Trophoblast cell (in vitro differentiated cells and primary cell): ENCODE data around the gene TMEM245. TPM values are rescaled to one million over a fixed set of nuclear protein-coding genes. Genes with fewer than 3 reads are reported as not detected.

Experiments
- DNase-seq, 2 donors: peaks; one replicate each; pipeline ENCODE4 v3.0.0-alpha.2; 2016
- H2AFZ ChIP-seq: 2 replicates; pipeline ENCODE4 v1.6.1; 2013; ENCODE audit warnings: low read length, moderate library complexity, mild to moderate bottlenecking; ENCODE audit not compliant: insufficient read depth, poor library complexity
- H2AK5ac ChIP-seq: 2 replicates; pipeline ENCODE4 v1.6.1; 2013; ENCODE audit warnings: mild to moderate bottlenecking, low read length
- H2BK120ac ChIP-seq: 2 replicates; pipeline ENCODE4 v1.6.1; 2013; ENCODE audit warnings: low read length, mild to moderate bottlenecking, moderate library complexity; ENCODE audit not compliant: insufficient read depth, poor library complexity
- H2BK12ac ChIP-seq: 2 replicates; pipeline ENCODE4 v1.6.1; 2013; ENCODE audit warnings: mild to moderate bottlenecking, low read length, moderate library complexity
- H2BK5ac ChIP-seq: 2 replicates; pipeline ENCODE4 v1.6.1; 2013; ENCODE audit warnings: low read length, low read depth, moderate library complexity, mild to moderate bottlenecking; ENCODE audit not compliant: poor library complexity
- H3K14ac ChIP-seq: 2 replicates; pipeline ENCODE4 v1.6.1; 2013; ENCODE audit warnings: mild to moderate bottlenecking, low read length
- H3K18ac ChIP-seq: 2 replicates; pipeline ENCODE4 v1.6.1; 2013; ENCODE audit warnings: mild to moderate bottlenecking, low read length
- H3K23ac ChIP-seq: 2 replicates; pipeline ENCODE4 v1.6.1; 2013; ENCODE audit warnings: low read length
- H3K27ac ChIP-seq: 2 replicates; pipeline ENCODE4 v1.5.1; 2013; ENCODE audit warnings: low read depth, mild to moderate bottlenecking, inconsistent platforms, low read length, moderate library complexity
- H3K27me3 ChIP-seq: 2 replicates; pipeline ENCODE4 v1.6.1; 2013; ENCODE audit warnings: inconsistent platforms, mild to moderate bottlenecking, low read length, moderate library complexity; ENCODE audit not compliant: insufficient read depth
- H3K36me3 ChIP-seq, 2 experiments: 1 replicate in 1 of 2; 2 replicates in 1 of 2; pipeline ENCODE4 v1.6.1; 2013; ENCODE audit warnings: low read length in 2 of 2, mild to moderate bottlenecking in 2 of 2, moderate library complexity in 1 of 2; ENCODE audit not compliant: insufficient read depth in 2 of 2, control insufficient read depth in 1 of 2
- H3K4ac ChIP-seq: 2 replicates; pipeline ENCODE4 v1.6.1; 2013; ENCODE audit warnings: low read depth, mild to moderate bottlenecking, low read length, moderate library complexity
- H3K4me1 ChIP-seq, 2 experiments: 1 replicate in 1 of 2; 2 replicates in 1 of 2; pipeline ENCODE4 v1.6.1; 2013; ENCODE audit warnings: low read length in 2 of 2, mild to moderate bottlenecking in 2 of 2, moderate library complexity in 1 of 2; ENCODE audit not compliant: insufficient read depth in 2 of 2, control insufficient read depth in 1 of 2
- H3K4me2 ChIP-seq: 2 replicates; pipeline ENCODE4 v1.6.1; 2013; ENCODE audit warnings: inconsistent platforms, mild to moderate bottlenecking, low read length, moderate library complexity
- H3K4me3 ChIP-seq: 2 replicates; pipeline ENCODE4 v1.5.1; 2013; ENCODE audit warnings: mild to moderate bottlenecking, low read depth, low read length, inconsistent platforms
- H3K79me1 ChIP-seq: one replicate; pipeline ENCODE4 v1.6.1; 2013; ENCODE audit warnings: low read length
- H3K79me2 ChIP-seq: 2 replicates; pipeline ENCODE4 v1.6.1; 2013; ENCODE audit warnings: low read length, mild to moderate bottlenecking; ENCODE audit not compliant: control insufficient read depth, insufficient read depth, poor library complexity
- H3K9ac ChIP-seq: 2 replicates; pipeline ENCODE4 v1.6.1; 2013; ENCODE audit warnings: mild to moderate bottlenecking, low read length
- H3K9me3 ChIP-seq: 2 replicates; pipeline ENCODE4 v1.6.1; 2013; ENCODE audit warnings: low read depth, mild to moderate bottlenecking, control low read depth, inconsistent platforms, low read length; ENCODE audit not compliant: insufficient read depth
- H4K12ac ChIP-seq: 2 replicates; pipeline ENCODE4 v1.6.1; 2013; ENCODE audit warnings: low read depth, mild to moderate bottlenecking, low read length, moderate library complexity
- H4K8ac ChIP-seq: 2 replicates; pipeline ENCODE4 v1.6.1; 2013; ENCODE audit warnings: low read depth, mild to moderate bottlenecking, low read length, moderate library complexity
- H4K91ac ChIP-seq: one replicate; pipeline ENCODE4 v1.6.1; 2013; ENCODE audit warnings: low read depth, mild to moderate bottlenecking, low read length, moderate library complexity
- WGBS: extraction: QIAGEN DNeasy Blood & Tissue Kit; methylation state at CpG from one replicate; pipeline ENCODE4 v1.1.7; 2013; ENCODE audit warnings: missing lambda C conversion rate; ENCODE audit not compliant: insufficient read length, insufficient coverage; ENCODE audit errors: extremely low coverage; 5-methylcytosine and 5-hydroxymethylcytosine counted together
- polyA plus RNA-seq: library from polyadenylated mRNA; stranded (reverse); fragments of 200-250 nt; gene quantifications from 2 replicates; pipeline ENCODE4 v1.2.3, GENCODE V29; 2013

Gene TMEM245
- polyA plus RNA-seq = 48.2 and 49.2 TPM in 2 replicates

DNA sequence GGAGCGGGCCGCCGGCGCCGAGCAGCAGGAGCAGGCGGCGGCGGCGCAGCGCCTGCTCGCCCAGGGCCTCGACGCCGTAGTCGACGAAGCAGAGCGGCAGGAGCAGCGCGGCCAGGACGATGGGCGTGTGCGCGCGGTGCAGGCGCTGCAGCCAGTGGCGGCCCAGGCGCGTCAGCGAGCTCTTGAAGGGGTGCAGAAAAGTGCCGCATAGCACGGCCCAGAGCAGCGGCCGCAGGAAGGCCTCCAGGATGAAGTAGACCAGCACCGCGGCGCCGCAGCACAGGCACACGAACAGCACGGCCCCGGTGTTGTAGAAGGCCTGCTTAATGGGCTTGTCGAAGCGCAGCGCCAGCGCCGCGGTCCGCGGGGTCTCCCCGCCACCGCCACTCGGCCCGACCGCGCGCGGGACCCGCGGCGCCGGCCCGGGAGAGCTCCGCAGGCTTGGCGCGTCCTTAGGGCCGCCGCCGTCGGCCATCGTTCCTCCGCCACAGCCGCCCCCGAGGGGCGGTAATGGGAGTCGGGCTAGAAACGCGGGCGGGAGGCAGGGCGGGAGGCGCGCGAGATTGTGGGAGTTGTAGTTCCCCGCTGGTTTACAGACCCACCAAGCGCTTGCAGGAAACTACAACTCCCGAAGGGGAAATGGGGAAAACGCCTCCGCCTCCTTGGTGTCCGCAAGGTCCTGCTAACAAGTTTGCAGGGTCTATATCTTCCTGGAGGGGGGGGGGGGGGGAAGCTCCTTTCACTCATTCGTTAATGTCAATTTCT is at the start of gene TMEM245:
Gene TMEM245, minus strand, starts transcription at position 509 of the 765 bp plus-strand sequence. Its CDS starts 34 bp downstream, at position 475.
- WGBS = no CpG with 5 or more reads among the region's 88 CpGs
- peak within 1 kb of the TSS; percentile 71 for H3K14ac ChIP-seq

DNA sequence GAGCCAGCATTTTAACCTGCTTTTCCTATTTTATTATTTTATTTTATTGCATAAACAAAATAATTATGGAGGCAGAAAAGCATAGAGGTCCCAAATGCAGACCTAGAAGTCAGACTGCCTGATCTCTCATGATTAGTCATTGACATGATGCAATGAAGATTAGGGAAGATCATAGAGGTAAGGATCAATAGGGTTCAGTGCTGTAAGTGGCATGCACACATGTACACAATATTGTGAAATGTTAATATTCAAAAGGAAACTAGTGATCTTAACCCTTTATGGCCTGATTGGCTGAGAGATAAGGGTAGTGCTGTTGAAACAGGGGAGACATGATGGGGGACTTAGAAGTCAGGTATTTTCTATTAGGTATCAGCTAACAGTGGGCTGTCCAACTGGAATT is 48.4 kb upstream of the TMEM245 start:
- Histone ChIP-seq H3K36me3 (no peaks in the 10 kb centered on the region), H4K91ac (no peak overlapping the region), H3K4me2 (no peak overlapping the region)

More for the DNA sequence above, at the start of gene TMEM245:
- H4K12ac ChIP-seq = peak within 1 kb of the TSS; percentile 49
- peak within 1 kb of the TSS; percentile 99 for H3K9ac ChIP-seq
- H3K23ac ChIP-seq = no peak within 1 kb of the TSS
- peaks cover 7% of the 10 kb centered on the region for H3K79me1 ChIP-seq
- peak within 1 kb of the TSS; percentile 31 for H3K4ac ChIP-seq
- peak; percentile 97 to 98 for DNase-seq
- no peaks in the 10 kb centered on the region for H3K9me3 ChIP-seq
- peak within 1 kb of the TSS; percentile 75 for H2AFZ ChIP-seq
- H4K91ac ChIP-seq = peak within 1 kb of the TSS; percentile 78
- no peaks in the 10 kb centered on the region for H3K36me3 ChIP-seq
- peaks cover 20% of the 10 kb centered on the region for H3K79me2 ChIP-seq
- H3K4me3 ChIP-seq = peak within 1 kb of the TSS; percentile 91
- peak within 1 kb of the TSS; percentile 50 for H3K18ac ChIP-seq
- H3K4me2 ChIP-seq = peak within 1 kb of the TSS; percentile 69
- no peak within 1 kb of the TSS for H2AK5ac ChIP-seq
- peak within 1 kb of the TSS; percentile 47 for H2BK5ac ChIP-seq
- peaks cover 3 to 12% of the 10 kb centered on the region in 2 experiments for H3K4me1 ChIP-seq
- H4K8ac ChIP-seq = peak within 1 kb of the TSS; percentile 80
- H3K27ac ChIP-seq = peak within 1 kb of the TSS; percentile 84
- no peak within 1 kb of the TSS for H2BK12ac ChIP-seq
- peak within 1 kb of the TSS; percentile 59 for H2BK120ac ChIP-seq
- no peaks in the 10 kb centered on the region for H3K27me3 ChIP-seq

GRCh38 chr9:109167716-109168115 is 48.0 kb upstream of the TMEM245 start:
- Histone ChIP-seq H3K79me2 (no peaks in the 10 kb centered on the region), H4K8ac (no peak overlapping the region), H3K18ac (no peak overlapping the region), H3K27me3 (peaks cover 26% of the 10 kb centered on the region), H3K79me1 (no peaks in the 10 kb centered on the region), H3K14ac (no peak overlapping the region), H3K23ac (no peak overlapping the region), H3K4ac (no peak overlapping the region), H2BK5ac (no peak overlapping the region), H2AFZ (no peak overlapping the region), H3K9me3 (peaks cover 2% of the 10 kb centered on the region), H4K12ac (no peak overlapping the region), H3K4me1 (no peaks in the 10 kb centered on the region), H4K91ac (no peak overlapping the region), H3K27ac (no peak overlapping the region), H3K4me3 (no peak overlapping the region), H3K4me2 (no peak overlapping the region), H2AK5ac (no peak overlapping the region), H2BK12ac (no peak overlapping the region), H3K36me3 (no peaks in the 10 kb centered on the region), H2BK120ac (no peak overlapping the region), H3K9ac (no peak overlapping the region)
- WGBS = no CpG with 5 or more reads among the region's 5 CpGs
- DNase-seq = no peak

More for the DNA sequence above, 48.4 kb upstream of the TMEM245 start:
- Histone ChIP-seq H3K79me2 (no peaks in the 10 kb centered on the region), H3K23ac (no peak overlapping the region), H2BK120ac (no peak overlapping the region), H3K18ac (no peak overlapping the region), H3K9me3 (peaks cover 2% of the 10 kb centered on the region), H3K27ac (no peak overlapping the region), H3K4me3 (no peak overlapping the region), H3K9ac (no peak overlapping the region), H4K8ac (no peak overlapping the region), H2AK5ac (no peak overlapping the region), H2AFZ (no peak overlapping the region), H3K79me1 (no peaks in the 10 kb centered on the region), H3K14ac (no peak overlapping the region), H2BK12ac (no peak overlapping the region), H4K12ac (no peak overlapping the region), H3K4ac (no peak overlapping the region), H3K27me3 (peaks cover 26% of the 10 kb centered on the region), H2BK5ac (no peak overlapping the region), H3K4me1 (no peaks in the 10 kb centered on the region)
- DNase-seq = no peak

DNA sequence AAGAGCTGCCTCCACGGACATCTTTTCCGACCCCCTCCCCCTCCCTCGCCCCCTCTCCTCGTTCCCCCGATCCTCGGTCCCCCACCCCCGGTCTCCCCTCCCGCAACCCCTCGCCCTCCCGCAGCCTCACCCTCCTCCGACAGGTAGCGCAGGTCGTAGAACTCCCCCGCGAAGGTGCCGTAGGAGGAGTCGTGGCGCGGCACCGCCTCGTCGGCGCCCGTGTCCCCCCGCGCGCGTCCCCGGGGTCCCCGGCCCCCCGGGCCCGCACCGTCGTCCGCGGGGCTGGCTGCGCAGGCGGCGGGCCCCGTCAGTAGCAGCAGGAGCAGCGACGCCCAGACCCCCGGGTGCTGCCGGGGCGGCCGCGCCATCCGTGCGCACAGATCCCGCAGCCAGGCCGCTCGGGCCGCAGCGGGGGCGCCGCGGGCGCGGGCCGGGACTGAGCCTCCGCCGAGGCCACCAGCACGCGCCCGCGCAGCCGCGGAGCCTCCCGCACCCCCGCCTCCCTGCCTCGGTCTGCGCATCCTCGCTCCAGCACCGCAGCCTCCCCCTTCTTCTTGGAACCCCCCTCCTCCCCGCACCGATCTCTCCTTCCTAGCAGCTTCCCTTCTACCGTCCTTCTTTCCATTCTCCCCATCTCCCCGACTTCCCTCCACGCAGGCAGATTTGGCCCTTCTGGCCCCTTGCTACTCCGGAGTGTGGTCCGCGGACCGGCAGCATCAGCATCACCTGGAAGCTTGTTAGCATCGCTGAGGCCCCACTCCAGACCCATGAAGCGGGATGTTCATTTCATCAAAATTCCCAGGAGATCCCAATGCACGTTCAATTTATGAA is 47.2 kb upstream of the TMEM245 start, which contains the start of gene FRRS1L:
Gene FRRS1L, minus strand, starts transcription at position 479 of the 831 bp plus-strand sequence. Its CDS starts 111 bp downstream, at position 368.
- no peak within 1 kb of the TSS for H2BK12ac ChIP-seq
- no peak within 1 kb of the TSS for H4K91ac ChIP-seq
- H3K4me3 ChIP-seq = peak within 1 kb of the TSS; percentile 60
- H3K79me1 ChIP-seq = no peaks in the 10 kb centered on the region
- H2AFZ ChIP-seq = no peak within 1 kb of the TSS
- no peak within 1 kb of the TSS for H4K12ac ChIP-seq
- H3K18ac ChIP-seq = no peak within 1 kb of the TSS
- no peak within 1 kb of the TSS for H2AK5ac ChIP-seq
- no peak within 1 kb of the TSS for H3K14ac ChIP-seq
- no peak within 1 kb of the TSS for H3K27ac ChIP-seq
- no peaks in the 10 kb centered on the region for H3K36me3 ChIP-seq
- H3K9me3 ChIP-seq = peaks cover 2% of the 10 kb centered on the region
- no peak within 1 kb of the TSS for H2BK5ac ChIP-seq
- no peaks in the 10 kb centered on the region for H3K79me2 ChIP-seq
- no peak within 1 kb of the TSS for H2BK120ac ChIP-seq
- no CpG with 5 or more reads among the region's 86 CpGs for WGBS
- DNase-seq = no peak
- H3K4me1 ChIP-seq = no peaks in the 10 kb centered on the region
- H3K9ac ChIP-seq = no peak within 1 kb of the TSS
- H3K27me3 ChIP-seq = peaks cover 26% of the 10 kb centered on the region
- H3K23ac ChIP-seq = no peak within 1 kb of the TSS
- H4K8ac ChIP-seq = no peak within 1 kb of the TSS
- peak within 1 kb of the TSS; percentile 75 for H3K4me2 ChIP-seq
- H3K4ac ChIP-seq = no peak within 1 kb of the TSS
